Gastroesophageal sphincter (tissue), 3 donors: ENCODE measurements around the gene CES3.

Experiments used
- CTCF ChIP-seq, 4 experiments: fragments of 200-600 bp in 2 of 4; fragments of 450-650 bp in 2 of 4; sonication (generic) in 1 of 4; IDR thresholded peaks; one replicate each; pipeline ENCODE4 v1.5.1; 2017 to 2019; ENCODE audit warnings: antibody characterized with exemption in 4 of 4, mild to moderate bottlenecking in 2 of 4, moderate library complexity in 2 of 4
- EP300 ChIP-seq: sonication (generic); formaldehyde crosslinking; IDR thresholded peaks from one replicate; pipeline ENCODE4 v1.6.1; 2017; ENCODE audit warnings: antibody characterized with exemption, mild to moderate bottlenecking
- POLR2A ChIP-seq, 2 donors: fragments of 450-650 bp; IDR thresholded peaks; one replicate each; pipeline ENCODE4 v1.6.1; 2017; ENCODE audit warnings: antibody characterized with exemption in 2 of 2, mild to moderate bottlenecking in 2 of 2, moderate library complexity in 1 of 2

GRCh38 chr16:67023689-67024088, 62.6 kb downstream of the CES3 start:
- TF ChIP-seq EP300 (no peak), CTCF (IDR thresholded peaks at IDR 0.05) (no peak), POLR2A (IDR thresholded peaks at IDR 0.05) (no peak)
